B cell (primary cell): Measurements from ENCODE around the gene FITM1. TPM values are rescaled to one million over a fixed set of nuclear protein-coding genes. Genes with fewer than 3 reads are reported as not detected.

Source experiments
- ATAC-seq: fragments of 200-7000 bp; cut with Tn5 transposase; one replicate; pipeline ENCODE4 v1.10.0; 2021; ENCODE audit warnings: low read depth, mild to moderate bottlenecking, moderate number of reproducible peaks, moderate library complexity
- CTCF ChIA-PET: fragments of 350-600 bp; sonication (Branson Sonifier 250); formaldehyde crosslinking; loops from one replicate; lab custom pipeline; 2021; ENCODE audit warnings: antibody characterized with exemption, inconsistent platforms; lab: Charles Lee
- POLR2A ChIA-PET: fragments of 350-600 bp; sonication (Branson Sonifier 250); formaldehyde crosslinking; loops from one replicate; lab custom pipeline; 2021; ENCODE audit warnings: antibody characterized with exemption; lab: Charles Lee
- DNase-seq: peaks from one replicate; pipeline ENCODE4 v3.0.0; 2013
- H2AFZ ChIP-seq: 2 replicates; pipeline ENCODE4 v1.6.1; 2012; ENCODE audit warnings: mild to moderate bottlenecking, low read depth, low read length; ENCODE audit not compliant: insufficient read depth, poor library complexity, severe bottlenecking
- H3K27ac ChIP-seq, 2 donors: 1 replicate in 1 of 2; 2 replicates in 1 of 2; pipeline ENCODE4 v1.5.1; 2012 to 2013; ENCODE audit warnings: low read length in 2 of 2, mild to moderate bottlenecking in 2 of 2, moderate library complexity in 1 of 2
- H3K27me3 ChIP-seq, 4 experiments: fragments of 200-600 bp in 1 of 4; sonication (generic) in 1 of 4; replicated peaks in 1 of 4; 1 replicate in 2 of 4; 2 replicates in 2 of 4; pipeline versions ENCODE4 v1.6.1 to v1.7.0; 2013 to 2016; ENCODE audit warnings: low read length in 3 of 4, mild to moderate bottlenecking in 2 of 4, mixed read lengths in 1 of 4, moderate library complexity in 1 of 4; ENCODE audit not compliant: insufficient read depth in 4 of 4, control insufficient read depth in 3 of 4; ENCODE audit errors: control extremely low read depth in 1 of 4
- H3K36me3 ChIP-seq, 2 experiments: replicated peaks in 1 of 2; 1 replicate in 1 of 2; 2 replicates in 1 of 2; pipeline versions ENCODE4 v1.6.1 to v1.7.1; 2013; ENCODE audit warnings: low read length in 1 of 2; ENCODE audit not compliant: insufficient read depth in 2 of 2, control insufficient read depth in 1 of 2; ENCODE audit errors: control extremely low read depth in 1 of 2, extremely low read depth in 1 of 2
- H3K4me1 ChIP-seq, 2 donors: fragments of 200-600 bp in 1 of 2; sonication (generic) in 1 of 2; 1 replicate in 1 of 2; 2 replicates in 1 of 2; pipeline versions ENCODE4 v1.5.1 to v1.6.1; 2013 to 2017; ENCODE audit warnings: low read length in 2 of 2; ENCODE audit not compliant: control insufficient read depth in 2 of 2, insufficient read depth in 2 of 2
- H3K4me2 ChIP-seq: replicated peaks from 2 replicates; pipeline ENCODE3; 2012; ENCODE audit warnings: mild to moderate bottlenecking, low read depth, low read length; ENCODE audit not compliant: poor library complexity, severe bottlenecking
- H3K4me3 ChIP-seq, 5 experiments: fragments of 200-600 bp in 1 of 5; sonication (generic) in 1 of 5; 1 replicate in 3 of 5; 2 replicates in 2 of 5; pipeline versions ENCODE4 v1.5.1 to v1.7.0; 2011 to 2016; ENCODE audit warnings: low read length in 4 of 5, mild to moderate bottlenecking in 4 of 5, low read depth in 2 of 5, control low read depth in 1 of 5, moderate library complexity in 1 of 5; ENCODE audit not compliant: insufficient read depth in 1 of 5; ENCODE audit errors: control extremely low read depth in 1 of 5, extremely low read depth in 1 of 5
- H3K79me2 ChIP-seq: fragments of 200-600 bp; sonication (generic); one replicate; pipeline ENCODE4 v1.6.0; 2016; ENCODE audit warnings: low read length; ENCODE audit not compliant: control insufficient read depth, insufficient read depth
- H3K9ac ChIP-seq: fragments of 200-600 bp; sonication (generic); 2 replicates; pipeline ENCODE4 v1.6.1; 2017; ENCODE audit warnings: mild to moderate bottlenecking, low read length, moderate library complexity
- H3K9me3 ChIP-seq, 3 donors: one replicate each; pipeline versions ENCODE4 v1.6.1 to v1.7.1; 2013; ENCODE audit warnings: low read length in 2 of 3; ENCODE audit not compliant: control insufficient read depth in 2 of 3, insufficient read depth in 1 of 3; ENCODE audit errors: control extremely low read depth in 1 of 3
- H4K20me1 ChIP-seq: 2 replicates; pipeline ENCODE4 v1.6.0; 2012; ENCODE audit warnings: mild to moderate bottlenecking, low read length; ENCODE audit not compliant: insufficient read depth, control insufficient read depth, poor library complexity, severe bottlenecking
- H3K27ac Mint-ChIP-seq: one replicate; pipeline ENCODE4 v1.8.0; 2021; ENCODE audit warnings: mixed read lengths
- H3K27me3 Mint-ChIP-seq: one replicate; pipeline ENCODE4 v1.8.0; 2021; ENCODE audit warnings: mixed read lengths
- H3K4me1 Mint-ChIP-seq: one replicate; pipeline ENCODE4 v1.8.0; 2021; ENCODE audit warnings: mixed read lengths
- H3K4me3 Mint-ChIP-seq: one replicate; pipeline ENCODE4 v1.8.0; 2021; ENCODE audit warnings: mixed read lengths
- H3K9me3 Mint-ChIP-seq: one replicate; pipeline ENCODE4 v1.8.0; 2022; ENCODE audit warnings: mixed read lengths; ENCODE audit not compliant: insufficient read depth
- CTCF ChIP-seq: fragments of 200-600 bp; IDR thresholded peaks from one replicate; pipeline ENCODE4 v1.8.0; 2022; ENCODE audit warnings: antibody characterized with exemption, mild to moderate bottlenecking
- EZH2 ChIP-seq: IDR thresholded peaks from 2 replicates; pipeline ENCODE4 v1.6.1; 2012; ENCODE audit warnings: borderline replicate concordance, low read depth, mild to moderate bottlenecking, moderate library complexity, low read length; ENCODE audit not compliant: insufficient read depth, poor library complexity, severe bottlenecking
- WGBS: methylation state at CpG from one replicate; pipeline ENCODE4 v1.1.5; 2013; ENCODE audit warnings: missing lambda C conversion rate; ENCODE audit not compliant: insufficient coverage; 5-methylcytosine and 5-hydroxymethylcytosine counted together
- intact Hi-C: fragments of 100-400 bp; cut with micrococcal nuclease; formaldehyde crosslinking; loops from one replicate; pipeline ENCODE4 v1.10.0; 2022
- polyA plus RNA-seq: library from polyadenylated mRNA; depleted of rRNA; stranded (reverse); fragments of >200 nt; gene quantifications from 2 replicates; pipeline ENCODE4 v1.2.3, GENCODE V29; 2012
- total RNA-seq, 2 donors: library from RNA; stranded (reverse); fragments of 120-200 nt in 1 of 2; gene quantifications; 1 replicate in 1 of 2; 2 replicates in 1 of 2; pipeline versions ENCODE4 v1.2.3 to v1.2.4, GENCODE V29; 2013 to 2022

The FITM1 gene
- total and polyA plus RNA-seq, 2 donors (not counting 1 experiment from before 2014, with no cell fraction given): 2.6 to 3.3 TPM

GRCh38 chr14:24165785-24166184 lies 35.3 kb downstream of the FITM1 start:
- peaks cover 40% of the 10 kb centered on the region for H3K4me1 Mint-ChIP-seq
- 100% methylated on average over 4 of the region's 5 CpGs for WGBS

More at GRCh38 chr14:24165785-24166184, 35.3 kb downstream of the FITM1 start:
- Mint-ChIP-seq H3K9me3 (no peaks in the 10 kb centered on the region), H3K4me3 (no peak overlapping the region), H3K27me3 (no peaks in the 10 kb centered on the region), H3K27ac (no peak overlapping the region)
- H3K27me3 ChIP-seq: no peaks in the 10 kb centered on the region
- H3K9ac ChIP-seq: no peak overlapping the region
- DNase-seq: no peak
- H3K9me3 ChIP-seq: no peaks in the 10 kb centered on the region
- H4K20me1 ChIP-seq: peaks cover 53% of the 10 kb centered on the region
- CTCF ChIA-PET: interaction anchor here (0.8 kb wide), 1 partner anchor 15 kb away, joined by 3 read pairs; no protein-coding TSS in a partner anchor
- TF ChIP-seq EZH2 (no peak), CTCF (no peak)
- H3K79me2 ChIP-seq: peaks cover 37% of the 10 kb centered on the region
- H3K27ac ChIP-seq: no peak overlapping the region
- no peak for ATAC-seq
- no peak overlapping the region for H3K4me2 ChIP-seq
- H2AFZ ChIP-seq: no peak overlapping the region
- H3K4me1 ChIP-seq: peaks cover 23 to 30% of the 10 kb centered on the region in 2 donors
- peaks cover 2 to 63% of the 10 kb centered on the region in 2 experiments for H3K36me3 ChIP-seq
- POLR2A ChIA-PET: no interaction called here
- no peak overlapping the region for H3K4me3 ChIP-seq
- intact Hi-C loops: no loop called here
